AG09319 (cell line): ENCODE data around the gene PLEKHG1.

Experiments used
- DNase-seq: peaks from one replicate; pipeline ENCODE4 v3.0.0-alpha.2; 2010; ENCODE audit warnings: low read depth; ENCODE audit errors: extremely low read depth
- CTCF ChIP-seq: IDR thresholded peaks from 2 replicates; pipeline ENCODE4 v1.5.1; 2011; ENCODE audit warnings: low read depth, mild to moderate bottlenecking, inconsistent platforms, low read length, moderate library complexity

PLEKHG1 gene

GRCh38 chr6:150588888-150589499 is 10.7 kb upstream of the PLEKHG1 start:
- no peak for TF ChIP-seq CTCF
- no peak for DNase-seq

- TF ChIP-seq CTCF, result no peak
These were observed 9.8 kb upstream of the PLEKHG1 start for GRCh38 chr6:150589852-150590251.

GRCh38 chr6:150590446-150590845 is 9.2 kb upstream of the PLEKHG1 start:
- DNase-seq, result no peak
- TF ChIP-seq CTCF, result no peak

More at GRCh38 chr6:150589852-150590251, 9.8 kb upstream of the PLEKHG1 start:
- DNase-seq, result no peak

GRCh38 chr6:150592377-150592995 is 7.2 kb upstream of the PLEKHG1 start:
- TF ChIP-seq CTCF, result no peak
- DNase-seq, result no peak

- no peak for DNase-seq
- no peak for TF ChIP-seq CTCF
These were observed 6.6 kb upstream of the PLEKHG1 start for GRCh38 chr6:150593119-150593518.

- DNase-seq, result no peak
- TF ChIP-seq CTCF, result no peak
These were observed 3.2 kb upstream of the PLEKHG1 start for GRCh38 chr6:150596439-150596838.

GRCh38 chr6:150598401-150598800 is 1.3 kb upstream of the PLEKHG1 start:
- no peak for TF ChIP-seq CTCF
- DNase-seq, result no peak
